WTC11 (cell line): Measurements from ENCODE around the gene GCC2. TPM values are rescaled to one million over a fixed set of nuclear protein-coding genes. Genes with fewer than 3 reads are reported as not detected.
"Not testable (repeated sequence)": the region's sequence is repeated elsewhere in the genome, so short reads cannot be mapped to it uniquely, and the experiment has no call there.

Experiments
- ATAC-seq: fragments of 200-7000 bp; cut with Tn5 transposase; 2 replicates; pipeline ENCODE4 v1.10.0; 2021; ENCODE audit warnings: mild to moderate bottlenecking, moderate library complexity
- CTCF ChIA-PET: fragments of 300-600 bp; sonication (Branson Sonifier 250); formaldehyde crosslinking; loops from one replicate; lab custom pipeline; 2021; ENCODE audit warnings: antibody characterized with exemption; lab: Charles Lee
- POLR2A ChIA-PET: fragments of 350-600 bp; sonication (Branson Sonifier 250); formaldehyde crosslinking; loops from one replicate; lab custom pipeline; 2021; ENCODE audit warnings: antibody characterized with exemption; lab: Charles Lee
- DNase-seq: peaks from one replicate; pipeline ENCODE4 v3.0.0; 2021; ENCODE audit warnings: low spot score
- H3K27ac Mint-ChIP-seq: 2 replicates; pipeline ENCODE4 v1.8.0; 2021; ENCODE audit warnings: mixed read lengths
- H3K27me3 Mint-ChIP-seq: 2 replicates; pipeline ENCODE4 v1.8.0; 2021; ENCODE audit warnings: low read depth, mild to moderate bottlenecking, moderate library complexity, mixed read lengths
- H3K36me3 Mint-ChIP-seq: 2 replicates; pipeline ENCODE4 v1.8.0; 2021; ENCODE audit warnings: mixed read lengths
- H3K4me1 Mint-ChIP-seq: 2 replicates; pipeline ENCODE4 v1.8.0; 2022; ENCODE audit warnings: mixed read lengths
- H3K4me3 Mint-ChIP-seq: 2 replicates; pipeline ENCODE4 v1.8.0; 2021; ENCODE audit warnings: mild to moderate bottlenecking, moderate library complexity, mixed read lengths
- H3K9me3 Mint-ChIP-seq: 2 replicates; pipeline ENCODE4 v1.8.0; 2021; ENCODE audit warnings: mixed read lengths
- CREM ChIP-seq: sonication (generic); formaldehyde crosslinking; IDR thresholded peaks from 2 replicates; pipeline ENCODE4 v1.8.1; 2022; ENCODE audit warnings: mild to moderate bottlenecking, missing genetic modification reagents, moderate library complexity
- FOXJ3 ChIP-seq: sonication (generic); formaldehyde crosslinking; IDR thresholded peaks from 2 replicates; pipeline ENCODE4 v1.9.0; 2021; ENCODE audit warnings: missing genetic modification reagents, mild to moderate bottlenecking, borderline replicate concordance
- GABPB1 ChIP-seq: sonication (generic); formaldehyde crosslinking; IDR thresholded peaks from 2 replicates; pipeline ENCODE4 v1.8.1; 2023; ENCODE audit warnings: mild to moderate bottlenecking, missing genetic modification reagents
- HMGA2 ChIP-seq: fragments of 250-450 bp; sonication (Bioruptor Pico); IDR thresholded peaks from 2 replicates; pipeline ENCODE4 v1.4.0; 2021; ENCODE audit warnings: mild to moderate bottlenecking, moderate library complexity
- NFE2L1 ChIP-seq: sonication (generic); formaldehyde crosslinking; IDR thresholded peaks from 2 replicates; pipeline ENCODE4 v1.8.1; 2023; ENCODE audit warnings: missing genetic modification reagents
- PRRX2 ChIP-seq: fragments of 250-450 bp; sonication (Bioruptor Pico); IDR thresholded peaks from 2 replicates; pipeline ENCODE4 v1.8.0; 2021; ENCODE audit warnings: mild to moderate bottlenecking
- SMAD3 ChIP-seq: sonication (generic); formaldehyde crosslinking; IDR thresholded peaks from 2 replicates; pipeline ENCODE4 v1.8.0; 2022; ENCODE audit warnings: missing genetic modification reagents, mild to moderate bottlenecking, borderline replicate concordance
- SOX15 ChIP-seq: fragments of 250-450 bp; sonication (Bioruptor Pico); IDR thresholded peaks from 2 replicates; pipeline ENCODE4 v1.9.0; 2021; ENCODE audit warnings: mild to moderate bottlenecking
- TEAD4 ChIP-seq: sonication (generic); formaldehyde crosslinking; IDR thresholded peaks from 2 replicates; pipeline ENCODE4 v1.8.0; 2022; ENCODE audit warnings: mild to moderate bottlenecking, missing genetic modification reagents
- ZBTB21 ChIP-seq: sonication (generic); formaldehyde crosslinking; IDR thresholded peaks from 2 replicates; pipeline ENCODE4 v1.8.1; 2023; ENCODE audit warnings: mild to moderate bottlenecking, missing genetic modification reagents, borderline replicate concordance
- ZNF138 ChIP-seq: sonication (generic); formaldehyde crosslinking; conservative IDR thresholded peaks from 2 replicates; pipeline ENCODE4 v1.8.1; 2022; ENCODE audit warnings: mild to moderate bottlenecking, moderate library complexity, missing genetic modification reagents
- ZNF219 ChIP-seq: sonication (generic); formaldehyde crosslinking; IDR thresholded peaks from 2 replicates; pipeline ENCODE4 v1.8.0; 2023; ENCODE audit warnings: missing genetic modification reagents, mild to moderate bottlenecking, borderline replicate concordance
- ZNF317 ChIP-seq: sonication (generic); formaldehyde crosslinking; IDR thresholded peaks from 2 replicates; pipeline ENCODE4 v1.8.1; 2023; ENCODE audit warnings: low read depth, mild to moderate bottlenecking, moderate library complexity, missing genetic modification reagents, borderline replicate concordance
- ZNF416 ChIP-seq: fragments of 250-450 bp; sonication (Bioruptor Pico); IDR thresholded peaks from 2 replicates; pipeline ENCODE4 v1.9.0; 2021; ENCODE audit warnings: mild to moderate bottlenecking, inconsistent platforms
- total RNA-seq: library from RNA; stranded (reverse); gene quantifications from 3 replicates; pipeline ENCODE4 v1.2.3, GENCODE V29; 2021
- TF ChIP-seq, protein P1 (sequence below): fragments of 250-450 bp; sonication (Bioruptor Pico); IDR thresholded peaks from 2 replicates; pipeline ENCODE4 v1.9.0; 2021; ENCODE audit warnings: moderate library complexity, mild to moderate bottlenecking, inconsistent platforms, borderline replicate concordance
- TF ChIP-seq, protein P2 (sequence below): fragments of 250-450 bp; sonication (Bioruptor Pico); IDR thresholded peaks from 2 replicates; pipeline ENCODE4 v1.8.0; 2021; ENCODE audit warnings: mild to moderate bottlenecking
- TF ChIP-seq, protein P3 (sequence below): sonication (generic); formaldehyde crosslinking; IDR thresholded peaks from 2 replicates; pipeline ENCODE4 v1.8.0; 2022; ENCODE audit warnings: mild to moderate bottlenecking, missing genetic modification reagents
- TF ChIP-seq, protein P4 (sequence below): sonication (generic); formaldehyde crosslinking; IDR thresholded peaks from 2 replicates; pipeline ENCODE4 v1.8.1; 2023; ENCODE audit warnings: mild to moderate bottlenecking, moderate library complexity, missing genetic modification reagents
- TF ChIP-seq, protein P5 (sequence below): sonication (generic); formaldehyde crosslinking; IDR thresholded peaks from 2 replicates; pipeline ENCODE4 v1.8.1; 2022; ENCODE audit warnings: low read depth, mild to moderate bottlenecking, moderate library complexity, missing genetic modification reagents, borderline replicate concordance

Gene GCC2
- total RNA-seq, 1 experiment from 2014 or later = 66.5 TPM

DNA sequence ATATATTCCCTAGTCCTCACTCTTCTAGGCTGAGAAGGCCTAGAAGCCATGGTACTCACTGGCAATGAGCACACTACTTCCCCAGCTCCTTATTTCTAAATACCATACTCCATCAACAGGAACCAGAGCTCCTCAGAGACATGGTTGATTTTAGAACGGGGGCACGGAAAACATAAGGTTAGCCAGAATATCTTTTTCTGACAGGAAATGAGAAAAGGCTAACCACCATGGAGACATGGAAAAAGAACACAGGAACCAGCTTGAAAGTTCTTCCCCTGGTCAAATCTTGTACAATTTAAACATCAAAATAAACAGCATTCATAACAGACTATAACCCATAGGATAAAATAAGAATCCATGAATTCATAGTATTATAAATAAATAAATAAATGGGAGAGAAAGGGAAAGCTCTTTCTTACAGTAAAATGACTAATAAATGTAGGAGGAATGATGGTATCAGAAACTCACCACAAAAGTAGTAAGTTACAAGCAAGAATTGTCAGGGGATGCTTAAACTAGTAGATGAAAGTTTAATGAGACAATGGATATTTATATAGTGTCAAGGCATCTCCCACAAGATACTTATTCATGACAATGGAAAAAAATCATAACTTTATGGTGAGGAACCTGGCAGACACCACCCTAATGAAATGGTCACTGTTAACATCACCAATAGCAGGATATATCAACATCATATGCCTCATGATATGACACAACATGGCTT, 20.6 kb upstream of the GCC2 start (continued):
- no peak for TF ChIP-seq SMAD3 (CRISPR knock-in tag)
- TF ChIP-seq, all 79 proteins: peak for 0

DNA sequence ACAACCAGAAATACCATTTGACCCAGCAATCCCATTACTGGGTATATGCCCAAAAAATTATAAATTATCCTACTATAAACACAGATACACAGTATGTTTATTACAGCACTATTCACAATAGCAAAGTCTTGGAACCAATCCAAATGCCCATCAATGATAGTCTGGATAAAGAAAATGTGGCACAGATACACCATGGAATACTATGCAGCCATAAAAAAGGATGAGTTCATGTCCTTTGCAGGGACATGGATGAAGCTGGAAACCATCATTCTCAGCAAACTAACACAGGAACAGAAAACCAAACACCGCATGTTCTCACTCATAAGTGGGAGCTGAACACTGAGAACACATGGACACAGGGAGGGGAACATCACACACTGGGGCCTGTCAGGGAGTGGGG, 13.4 kb upstream of the GCC2 start:
- H3K36me3 Mint-ChIP-seq, H3K4me3 Mint-ChIP-seq, H3K4me1 Mint-ChIP-seq, CTCF ChIA-PET, ATAC-seq, H3K27me3 Mint-ChIP-seq, H3K27ac Mint-ChIP-seq, POLR2A ChIA-PET, DNase-seq: not testable (repeated sequence)
- H3K9me3 Mint-ChIP-seq = peaks cover 31% of the 10 kb centered on the region

DNA sequence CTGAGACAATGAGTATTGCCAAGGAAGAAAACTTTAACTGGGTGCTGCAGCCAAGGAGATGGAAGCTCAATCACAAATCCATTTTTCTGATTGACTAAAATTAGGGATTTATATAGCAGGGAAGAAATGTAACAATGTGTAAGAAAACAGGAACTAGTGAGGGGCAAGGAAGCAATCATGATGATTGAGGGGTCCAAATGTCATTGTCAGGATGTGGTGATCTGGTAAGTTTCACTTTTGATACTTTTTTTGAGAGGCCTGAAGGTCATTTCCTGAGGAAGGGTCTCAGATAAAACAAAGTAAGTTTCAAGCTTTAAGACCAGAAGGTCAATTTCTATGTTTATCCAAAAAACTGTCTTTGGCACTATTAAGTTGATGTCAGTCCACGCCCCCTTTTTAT, 12.0 kb upstream of the GCC2 start:
- DNase-seq (no peak), ATAC-seq (no peak)
- H3K4me3 Mint-ChIP-seq = no peak overlapping the region
- no peak for TF ChIP-seq CREM
- no peak for TF ChIP-seq NFE2L1 (CRISPR knock-in tag)
- no peak for TF ChIP-seq SOX15
- TF ChIP-seq, protein P1, sequence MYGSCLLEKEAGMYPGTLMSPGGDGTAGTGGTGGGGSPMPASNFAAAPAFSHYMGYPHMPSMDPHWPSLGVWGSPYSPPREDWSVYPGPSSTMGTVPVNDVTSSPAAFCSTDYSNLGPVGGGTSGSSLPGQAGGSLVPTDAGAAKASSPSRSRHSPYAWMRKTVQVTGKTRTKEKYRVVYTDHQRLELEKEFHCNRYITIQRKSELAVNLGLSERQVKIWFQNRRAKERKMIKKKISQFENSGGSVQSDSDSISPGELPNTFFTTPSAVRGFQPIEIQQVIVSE (CRISPR knock-in tag) = no peak
- TF ChIP-seq, protein P2, sequence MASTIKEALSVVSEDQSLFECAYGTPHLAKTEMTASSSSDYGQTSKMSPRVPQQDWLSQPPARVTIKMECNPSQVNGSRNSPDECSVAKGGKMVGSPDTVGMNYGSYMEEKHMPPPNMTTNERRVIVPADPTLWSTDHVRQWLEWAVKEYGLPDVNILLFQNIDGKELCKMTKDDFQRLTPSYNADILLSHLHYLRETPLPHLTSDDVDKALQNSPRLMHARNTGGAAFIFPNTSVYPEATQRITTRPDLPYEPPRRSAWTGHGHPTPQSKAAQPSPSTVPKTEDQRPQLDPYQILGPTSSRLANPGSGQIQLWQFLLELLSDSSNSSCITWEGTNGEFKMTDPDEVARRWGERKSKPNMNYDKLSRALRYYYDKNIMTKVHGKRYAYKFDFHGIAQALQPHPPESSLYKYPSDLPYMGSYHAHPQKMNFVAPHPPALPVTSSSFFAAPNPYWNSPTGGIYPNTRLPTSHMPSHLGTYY (CRISPR knock-in tag) = no peak
- no peak for TF ChIP-seq ZNF219 (CRISPR knock-in tag)
- TF ChIP-seq ZNF416 (CRISPR knock-in tag) = no peak
- TF ChIP-seq, protein P3, sequence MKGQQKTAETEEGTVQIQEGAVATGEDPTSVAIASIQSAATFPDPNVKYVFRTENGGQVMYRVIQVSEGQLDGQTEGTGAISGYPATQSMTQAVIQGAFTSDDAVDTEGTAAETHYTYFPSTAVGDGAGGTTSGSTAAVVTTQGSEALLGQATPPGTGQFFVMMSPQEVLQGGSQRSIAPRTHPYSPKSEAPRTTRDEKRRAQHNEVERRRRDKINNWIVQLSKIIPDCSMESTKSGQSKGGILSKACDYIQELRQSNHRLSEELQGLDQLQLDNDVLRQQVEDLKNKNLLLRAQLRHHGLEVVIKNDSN = no peak
- TF ChIP-seq, protein P4, sequence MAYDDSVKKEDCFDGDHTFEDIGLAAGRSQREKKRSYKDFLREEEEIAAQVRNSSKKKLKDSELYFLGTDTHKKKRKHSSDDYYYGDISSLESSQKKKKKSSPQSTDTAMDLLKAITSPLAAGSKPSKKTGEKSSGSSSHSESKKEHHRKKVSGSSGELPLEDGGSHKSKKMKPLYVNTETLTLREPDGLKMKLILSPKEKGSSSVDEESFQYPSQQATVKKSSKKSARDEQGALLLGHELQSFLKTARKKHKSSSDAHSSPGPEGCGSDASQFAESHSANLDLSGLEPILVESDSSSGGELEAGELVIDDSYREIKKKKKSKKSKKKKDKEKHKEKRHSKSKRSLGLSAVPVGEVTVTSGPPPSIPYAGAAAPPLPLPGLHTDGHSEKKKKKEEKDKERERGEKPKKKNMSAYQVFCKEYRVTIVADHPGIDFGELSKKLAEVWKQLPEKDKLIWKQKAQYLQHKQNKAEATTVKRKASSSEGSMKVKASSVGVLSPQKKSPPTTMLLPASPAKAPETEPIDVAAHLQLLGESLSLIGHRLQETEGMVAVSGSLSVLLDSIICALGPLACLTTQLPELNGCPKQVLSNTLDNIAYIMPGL (CRISPR knock-in tag) = no peak
- no peak for TF ChIP-seq ZNF317 (CRISPR knock-in tag)
- TF ChIP-seq ZNF138 (CRISPR knock-in tag) = no peak
- no peak for TF ChIP-seq ZBTB21
- TF ChIP-seq FOXJ3 (CRISPR knock-in tag) = no peak
- TF ChIP-seq, protein P5, sequence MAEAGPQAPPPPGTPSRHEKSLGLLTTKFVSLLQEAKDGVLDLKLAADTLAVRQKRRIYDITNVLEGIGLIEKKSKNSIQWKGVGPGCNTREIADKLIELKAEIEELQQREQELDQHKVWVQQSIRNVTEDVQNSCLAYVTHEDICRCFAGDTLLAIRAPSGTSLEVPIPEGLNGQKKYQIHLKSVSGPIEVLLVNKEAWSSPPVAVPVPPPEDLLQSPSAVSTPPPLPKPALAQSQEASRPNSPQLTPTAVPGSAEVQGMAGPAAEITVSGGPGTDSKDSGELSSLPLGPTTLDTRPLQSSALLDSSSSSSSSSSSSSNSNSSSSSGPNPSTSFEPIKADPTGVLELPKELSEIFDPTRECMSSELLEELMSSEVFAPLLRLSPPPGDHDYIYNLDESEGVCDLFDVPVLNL (CRISPR knock-in tag) = no peak
- no peak for TF ChIP-seq TEAD4 (CRISPR knock-in tag)
- no peak for TF ChIP-seq SMAD3 (CRISPR knock-in tag)
- TF ChIP-seq PRRX2 = no peak
- TF ChIP-seq GABPB1 (CRISPR knock-in tag) = no peak
- TF ChIP-seq HMGA2 = no peak
- no peaks in the 10 kb centered on the region for H3K27me3 Mint-ChIP-seq
- peaks cover 17% of the 10 kb centered on the region for H3K9me3 Mint-ChIP-seq
- H3K27ac Mint-ChIP-seq = no peak overlapping the region
- no peaks in the 10 kb centered on the region for H3K4me1 Mint-ChIP-seq
- H3K36me3 Mint-ChIP-seq = no peaks in the 10 kb centered on the region
- ChIA-PET POLR2A (no interaction called here), CTCF (no interaction called here)
